GM12874 (cell line): ENCODE results near the gene SLIT1.

Source experiments
- TF ChIP-seq, protein P1 (sequence below): IDR thresholded peaks from 2 replicates; pipeline ENCODE4 v1.5.1; 2011; ENCODE audit warnings: low read depth, mild to moderate bottlenecking, control low read depth, low read length, moderate library complexity; ENCODE audit not compliant: insufficient read depth

SLIT1 gene

DNA sequence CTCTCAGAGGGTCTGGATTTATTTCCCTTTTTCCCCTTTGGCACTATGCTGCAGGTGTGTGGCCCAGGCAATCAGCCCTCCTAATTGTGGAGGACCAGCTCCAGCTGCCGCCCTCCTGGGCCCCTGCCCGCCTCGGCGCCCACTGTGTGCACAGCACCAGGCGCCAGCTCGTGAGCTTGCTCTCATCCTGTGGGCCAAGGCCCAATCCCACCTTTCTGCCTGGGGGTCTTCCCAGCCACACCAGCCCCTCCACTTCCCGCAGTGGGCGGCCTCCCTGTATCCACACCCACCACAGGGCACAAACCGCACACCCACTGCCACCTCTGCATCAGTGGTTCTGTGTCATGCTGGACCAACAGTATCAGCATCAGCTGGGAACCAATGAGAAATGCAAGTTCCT lies 25.5 kb upstream of the SLIT1 start:
- TF ChIP-seq, protein P1, sequence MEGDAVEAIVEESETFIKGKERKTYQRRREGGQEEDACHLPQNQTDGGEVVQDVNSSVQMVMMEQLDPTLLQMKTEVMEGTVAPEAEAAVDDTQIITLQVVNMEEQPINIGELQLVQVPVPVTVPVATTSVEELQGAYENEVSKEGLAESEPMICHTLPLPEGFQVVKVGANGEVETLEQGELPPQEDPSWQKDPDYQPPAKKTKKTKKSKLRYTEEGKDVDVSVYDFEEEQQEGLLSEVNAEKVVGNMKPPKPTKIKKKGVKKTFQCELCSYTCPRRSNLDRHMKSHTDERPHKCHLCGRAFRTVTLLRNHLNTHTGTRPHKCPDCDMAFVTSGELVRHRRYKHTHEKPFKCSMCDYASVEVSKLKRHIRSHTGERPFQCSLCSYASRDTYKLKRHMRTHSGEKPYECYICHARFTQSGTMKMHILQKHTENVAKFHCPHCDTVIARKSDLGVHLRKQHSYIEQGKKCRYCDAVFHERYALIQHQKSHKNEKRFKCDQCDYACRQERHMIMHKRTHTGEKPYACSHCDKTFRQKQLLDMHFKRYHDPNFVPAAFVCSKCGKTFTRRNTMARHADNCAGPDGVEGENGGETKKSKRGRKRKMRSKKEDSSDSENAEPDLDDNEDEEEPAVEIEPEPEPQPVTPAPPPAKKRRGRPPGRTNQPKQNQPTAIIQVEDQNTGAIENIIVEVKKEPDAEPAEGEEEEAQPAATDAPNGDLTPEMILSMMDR = no peak

DNA sequence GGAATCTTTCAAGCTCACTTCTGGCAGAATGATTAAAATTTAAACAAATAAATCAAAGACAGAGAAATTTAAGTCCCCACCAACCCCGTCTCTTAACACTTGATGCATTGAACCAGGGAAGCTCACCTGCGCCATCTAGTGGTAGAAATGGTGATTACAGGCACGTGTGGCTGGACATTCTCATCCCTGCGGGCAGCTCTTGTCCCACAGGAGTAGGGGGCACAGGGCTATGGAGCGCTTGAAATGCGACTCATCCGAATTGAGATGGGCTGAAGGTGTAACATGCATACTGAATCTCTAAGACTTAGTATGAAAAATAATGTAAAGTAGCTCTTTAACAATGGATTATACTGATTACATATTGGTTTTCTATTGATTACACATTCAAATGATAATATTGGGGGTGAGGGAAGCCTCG lies 24.8 kb upstream of the SLIT1 start:
- TF ChIP-seq, protein P1 = peak; percentile 86

DNA sequence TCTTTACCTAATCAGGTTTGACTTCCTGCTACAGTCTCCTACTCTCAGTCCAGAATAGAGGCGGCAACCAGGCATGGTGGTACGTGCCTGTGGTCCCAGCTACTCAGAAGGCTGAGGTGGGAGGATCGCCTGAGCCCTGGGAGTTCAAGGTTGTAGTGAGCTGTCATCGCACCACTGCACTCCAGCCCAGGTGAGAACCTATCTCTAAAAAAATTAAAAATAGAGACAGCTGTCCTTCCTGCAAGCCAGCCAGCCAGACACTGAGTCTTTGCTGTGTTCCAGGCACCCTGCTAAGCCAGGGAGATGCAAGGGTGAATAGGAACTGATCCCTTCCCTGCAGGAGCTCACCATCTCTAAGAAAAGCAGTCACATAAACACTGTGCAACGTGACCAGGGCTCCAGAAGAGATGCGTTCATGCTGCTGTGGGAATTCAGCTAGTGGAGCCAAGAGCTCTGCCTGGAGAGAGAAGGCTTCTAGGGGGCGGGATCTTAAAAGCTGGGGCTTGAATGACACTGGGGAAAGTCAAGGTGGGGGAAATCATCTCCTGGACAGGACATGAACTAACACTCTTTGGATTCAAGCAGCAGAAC lies 22.1 kb upstream of the SLIT1 start:
- TF ChIP-seq, protein P1 = no peak

DNA sequence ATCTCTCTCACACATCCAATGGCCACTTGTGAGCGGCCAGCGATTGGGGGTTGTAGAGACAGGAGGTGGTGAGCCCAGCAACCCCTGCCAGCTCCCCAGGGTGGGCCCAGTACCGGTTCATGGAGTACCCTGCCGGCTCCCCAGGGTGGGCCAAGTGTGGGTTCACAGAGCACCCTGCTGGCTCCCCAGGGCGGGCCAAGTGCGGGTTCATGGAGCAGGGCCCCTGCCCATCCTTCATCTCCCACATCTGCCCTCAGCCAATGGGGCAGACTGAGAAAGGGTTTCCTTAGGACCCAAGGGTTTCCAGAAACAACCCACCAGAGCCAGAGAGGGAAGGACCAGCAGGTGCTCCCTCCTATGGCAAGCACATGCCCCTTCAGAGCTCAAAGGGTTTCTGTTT lies 21.4 kb upstream of the SLIT1 start:
- TF ChIP-seq, protein P1 = no peak

DNA sequence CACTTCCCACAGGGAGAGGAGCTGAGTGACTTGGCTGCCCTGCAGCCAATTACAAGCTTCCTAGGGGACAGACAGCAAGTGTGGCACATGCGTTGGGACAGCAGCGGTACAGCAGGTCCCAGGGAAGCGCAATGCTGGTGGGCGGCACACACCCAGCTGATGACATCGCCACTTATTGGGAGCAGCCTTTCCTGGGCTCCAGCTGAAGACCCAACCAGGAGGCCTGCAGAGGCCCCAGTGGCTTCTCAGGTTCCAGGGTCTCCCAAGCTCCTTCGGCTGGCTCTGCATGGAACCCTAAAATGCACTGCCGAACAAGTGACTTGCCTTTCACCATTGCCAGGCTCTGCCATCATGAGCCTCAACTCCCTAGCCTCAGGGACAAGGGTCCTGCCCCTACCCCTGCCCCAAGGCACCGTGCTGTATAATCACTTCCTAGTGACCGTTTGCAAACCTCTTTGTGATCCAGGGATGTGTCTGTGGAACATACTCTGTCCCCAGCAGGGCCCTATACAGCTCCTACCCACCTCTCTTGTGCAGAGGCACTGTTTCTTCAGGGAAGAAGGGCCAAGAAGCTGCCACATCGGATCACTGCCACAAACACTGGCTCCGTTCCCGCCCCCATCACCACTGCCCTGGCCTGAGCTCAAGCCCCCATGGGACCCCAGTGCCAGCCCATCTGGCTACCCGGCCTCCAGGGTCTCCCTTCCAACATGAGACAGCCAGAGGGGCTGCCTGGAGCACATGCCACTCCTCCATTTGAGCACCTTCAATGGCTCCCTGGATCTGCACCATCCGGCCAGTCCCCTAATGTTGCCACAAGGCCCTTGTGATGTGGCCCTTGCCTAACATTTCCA lies 19.3 kb upstream of the SLIT1 start:
- TF ChIP-seq, protein P1 = no peak

DNA sequence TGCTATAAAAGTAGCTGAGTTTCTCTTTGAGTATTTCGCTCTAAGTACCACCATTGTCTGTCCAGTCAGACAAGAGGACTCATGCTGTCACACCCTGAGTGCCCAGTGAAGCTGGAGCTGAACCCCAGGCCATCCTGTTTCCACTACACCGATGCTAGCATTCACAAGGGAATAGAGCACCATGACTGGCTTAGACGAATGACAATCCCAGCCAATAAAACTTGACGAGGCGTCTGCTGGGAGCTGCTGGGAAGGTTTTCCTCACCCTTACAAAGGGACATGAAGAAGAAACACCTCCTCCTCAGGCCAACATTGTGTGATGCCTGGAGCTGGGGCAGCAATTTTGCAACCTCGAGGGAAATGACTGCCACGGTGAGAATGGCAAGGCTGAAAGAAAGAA lies 17.5 kb upstream of the SLIT1 start:
- TF ChIP-seq, protein P1 = no peak

DNA sequence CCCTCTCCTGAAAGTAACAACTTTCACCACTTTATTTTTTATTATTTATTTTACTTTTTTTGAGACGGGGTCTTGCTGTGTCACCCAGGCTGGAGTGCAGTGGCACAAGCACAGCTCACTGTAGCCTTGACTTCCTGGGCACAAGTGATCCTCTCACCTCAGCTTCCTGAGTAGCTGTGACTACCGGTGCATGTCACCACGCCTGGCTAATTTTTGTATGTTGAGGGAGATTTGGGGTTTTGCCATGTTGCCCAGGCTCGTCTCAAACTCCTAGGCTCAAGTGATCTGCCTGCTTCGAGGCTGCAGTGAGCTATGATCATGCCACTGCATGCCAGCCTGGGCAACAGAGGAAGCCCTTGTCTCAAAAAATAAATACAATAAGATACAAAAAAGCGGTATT lies 14.9 kb upstream of the SLIT1 start:
- TF ChIP-seq, protein P1 = no peak
